Stromal cell of bone marrow (primary cell): ENCODE measurements around the gene RPL9.
"Not testable (repeated sequence)": the region's sequence is repeated elsewhere in the genome, so short reads cannot be mapped to it uniquely, and the experiment has no call there.

Source experiments
- DNase-seq: peaks from one replicate; pipeline ENCODE4 v3.0.0-alpha.2; 2012; ENCODE audit warnings: low read depth

RPL9 gene

GRCh38 chr4:39425297-39425696, 33.4 kb downstream of the RPL9 start:
- not testable (repeated sequence) for DNase-seq

GRCh38 chr4:39422247-39422646, 36.5 kb downstream of the RPL9 start:
- DNase-seq: no peak

GRCh38 chr4:39415678-39416283, 42.9 kb downstream of the RPL9 start:
- no peak for DNase-seq

DNA sequence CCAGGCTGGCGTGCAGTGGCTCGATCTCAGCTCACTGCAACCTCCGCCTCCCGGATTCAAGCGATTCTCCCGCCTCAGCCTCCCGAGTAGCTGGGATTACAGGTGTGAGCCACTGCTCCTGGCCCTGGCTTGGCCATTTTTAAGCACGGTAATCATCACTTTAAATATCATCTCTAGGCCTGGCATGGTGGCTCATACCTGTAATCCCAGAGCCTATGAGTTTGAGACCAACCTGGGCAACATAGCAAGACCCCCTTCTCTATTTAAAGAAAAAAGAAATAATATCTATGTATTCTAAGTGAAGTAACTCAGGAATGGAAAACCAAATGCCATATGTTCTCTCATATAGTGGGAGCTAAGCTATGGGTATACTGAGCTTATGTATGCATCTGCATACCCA, 47.2 kb downstream of the RPL9 start:
- DNase-seq: not testable (repeated sequence)

DNA sequence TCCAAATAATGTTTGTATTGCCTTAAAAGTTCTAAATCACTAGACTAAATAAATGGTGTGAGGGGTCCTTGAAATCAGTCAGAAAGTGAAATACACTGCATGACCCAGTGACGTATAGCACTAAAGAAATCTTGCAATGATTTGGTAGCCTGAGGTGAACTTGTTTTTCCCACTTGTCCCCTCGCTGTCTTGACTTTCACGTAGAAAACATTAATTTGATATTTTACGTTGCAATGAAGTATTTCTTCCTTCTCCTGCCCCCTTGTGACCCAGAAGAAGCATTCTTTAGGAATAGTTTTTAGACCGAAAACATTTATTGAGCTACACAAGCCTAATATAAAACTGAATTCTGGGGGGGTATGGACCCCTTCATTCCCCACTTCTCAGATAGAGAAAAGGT, 48.3 kb downstream of the RPL9 start:
- no peak for DNase-seq

DNA sequence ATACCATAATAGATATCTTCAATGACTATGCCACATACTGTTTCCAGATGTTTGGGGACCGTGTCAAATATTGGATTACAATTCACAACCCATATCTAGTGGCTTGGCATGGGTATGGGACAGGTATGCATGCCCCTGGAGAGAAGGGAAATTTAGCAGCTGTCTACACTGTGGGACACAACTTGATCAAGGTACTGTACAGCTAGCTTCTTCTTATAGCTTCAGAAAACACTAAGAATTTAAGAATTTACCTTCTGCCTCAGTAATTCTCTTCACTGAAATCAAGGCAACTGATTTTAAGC, 51.2 kb downstream of the RPL9 start:
- no peak for DNase-seq

DNA sequence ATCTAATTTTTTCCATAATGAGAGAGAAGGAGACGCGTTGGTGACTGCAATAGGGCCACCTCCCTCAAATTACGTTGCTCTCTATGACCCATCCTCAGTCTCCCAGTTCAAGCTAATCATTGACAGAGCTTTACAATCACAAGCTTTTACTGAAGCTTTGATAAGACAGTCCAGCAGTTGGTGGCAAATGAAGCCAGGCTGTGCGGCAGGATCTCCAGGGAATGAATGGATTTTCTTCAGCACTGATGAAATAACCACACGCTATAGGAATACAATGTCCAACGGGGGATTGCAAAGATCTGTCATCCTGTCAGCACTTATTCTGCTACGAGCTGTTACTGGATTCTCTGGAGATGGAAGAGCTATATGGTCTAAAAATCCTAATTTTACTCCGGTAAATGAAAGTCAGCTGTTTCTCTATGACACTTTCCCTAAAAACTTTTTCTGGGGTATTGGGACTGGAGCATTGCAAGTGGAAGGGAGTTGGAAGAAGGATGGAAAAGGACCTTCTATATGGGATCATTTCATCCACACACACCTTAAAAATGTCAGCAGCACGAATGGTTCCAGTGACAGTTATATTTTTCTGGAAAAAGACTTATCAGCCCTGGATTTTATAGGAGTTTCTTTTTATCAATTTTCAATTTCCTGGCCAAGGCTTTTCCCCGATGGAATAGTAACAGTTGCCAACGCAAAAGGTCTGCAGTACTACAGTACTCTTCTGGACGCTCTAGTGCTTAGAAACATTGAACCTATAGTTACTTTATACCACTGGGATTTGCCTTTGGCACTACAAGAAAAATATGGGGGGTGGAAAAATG, 51.7 kb downstream of the RPL9 start, which contains the start of gene KLB:
TSS of gene KLB (plus strand) at position 168 of the 821 bp plus-strand sequence. CDS start at position 188, 20 bp downstream.
- no peak for DNase-seq
